ENCODE data around the gene LYPD8. TPM values are rescaled to one million over a fixed set of nuclear protein-coding genes. Genes with fewer than 3 reads are reported as not detected.

The LYPD8 gene
- total RNA-seq, 1 experiment from 2014 or later = 0.74 TPM

DNA sequence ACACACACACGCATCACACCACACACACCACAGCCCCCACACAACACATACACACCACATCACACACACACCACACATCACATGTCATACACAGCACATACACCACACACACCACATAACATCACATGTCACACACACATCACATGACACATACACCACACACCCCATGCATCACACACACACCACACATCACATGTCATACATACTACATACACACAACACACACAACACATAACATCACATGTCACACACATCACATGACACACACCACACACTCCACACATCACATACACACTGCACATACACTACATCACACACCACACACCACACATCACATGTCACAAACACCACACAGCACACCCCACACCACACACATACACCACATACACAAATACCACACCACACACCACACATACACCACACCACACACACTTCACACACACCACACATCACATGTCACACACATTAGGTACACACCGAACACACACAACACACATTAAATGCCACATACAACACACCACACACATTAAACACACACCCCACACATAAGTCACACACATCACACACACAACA lies 1.8 kb downstream of the LYPD8 start:
- DNase-seq = no peak
- Histone ChIP-seq H3K36me3 (ENCODE audit: low read depth) (no peaks in the 10 kb centered on the region), H3K4me1 (replicated peaks; ENCODE audit: insufficient read depth) (no peaks in the 10 kb centered on the region), H3K9me3 (ENCODE audit: insufficient read depth, low read depth) (no peaks in the 10 kb centered on the region), H3K79me2 (ENCODE audit: low read depth) (no peaks in the 10 kb centered on the region), H4K20me1 (ENCODE audit: insufficient read depth) (no peaks in the 10 kb centered on the region), H2AFZ (no peak overlapping the region), H3K9me2 (ENCODE audit: insufficient read depth) (no peaks in the 10 kb centered on the region), H3K4me2 (no peak overlapping the region), H3F3A (ENCODE audit: insufficient read depth, low read depth) (peaks cover 10% of the 10 kb centered on the region; the same call in 1 of the 2 replicates), H3K27me3 (ENCODE audit: insufficient read depth, low read depth) (peaks cover 7% of the 10 kb centered on the region), H3K4me3 (no peak overlapping the region), H3K27ac (no peak overlapping the region)
- no peak for TF ChIP-seq EZH2 (IDR thresholded peaks at IDR 0.05; ENCODE audit: low read depth)
- TF ChIP-seq, protein P1, sequence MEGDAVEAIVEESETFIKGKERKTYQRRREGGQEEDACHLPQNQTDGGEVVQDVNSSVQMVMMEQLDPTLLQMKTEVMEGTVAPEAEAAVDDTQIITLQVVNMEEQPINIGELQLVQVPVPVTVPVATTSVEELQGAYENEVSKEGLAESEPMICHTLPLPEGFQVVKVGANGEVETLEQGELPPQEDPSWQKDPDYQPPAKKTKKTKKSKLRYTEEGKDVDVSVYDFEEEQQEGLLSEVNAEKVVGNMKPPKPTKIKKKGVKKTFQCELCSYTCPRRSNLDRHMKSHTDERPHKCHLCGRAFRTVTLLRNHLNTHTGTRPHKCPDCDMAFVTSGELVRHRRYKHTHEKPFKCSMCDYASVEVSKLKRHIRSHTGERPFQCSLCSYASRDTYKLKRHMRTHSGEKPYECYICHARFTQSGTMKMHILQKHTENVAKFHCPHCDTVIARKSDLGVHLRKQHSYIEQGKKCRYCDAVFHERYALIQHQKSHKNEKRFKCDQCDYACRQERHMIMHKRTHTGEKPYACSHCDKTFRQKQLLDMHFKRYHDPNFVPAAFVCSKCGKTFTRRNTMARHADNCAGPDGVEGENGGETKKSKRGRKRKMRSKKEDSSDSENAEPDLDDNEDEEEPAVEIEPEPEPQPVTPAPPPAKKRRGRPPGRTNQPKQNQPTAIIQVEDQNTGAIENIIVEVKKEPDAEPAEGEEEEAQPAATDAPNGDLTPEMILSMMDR (conservative IDR thresholded peaks at IDR 0.05) = no peak
- intact Hi-C loops (cut with micrococcal nuclease; ENCODE audit: unreplicated experiment) = no loop called here
- ChIA-PET POLR2A (ENCODE audit: unreplicated experiment) (no interaction called here), CTCF (no interaction called here)
- no TSS peak for BruUV-seq (replicated peaks)

DNA sequence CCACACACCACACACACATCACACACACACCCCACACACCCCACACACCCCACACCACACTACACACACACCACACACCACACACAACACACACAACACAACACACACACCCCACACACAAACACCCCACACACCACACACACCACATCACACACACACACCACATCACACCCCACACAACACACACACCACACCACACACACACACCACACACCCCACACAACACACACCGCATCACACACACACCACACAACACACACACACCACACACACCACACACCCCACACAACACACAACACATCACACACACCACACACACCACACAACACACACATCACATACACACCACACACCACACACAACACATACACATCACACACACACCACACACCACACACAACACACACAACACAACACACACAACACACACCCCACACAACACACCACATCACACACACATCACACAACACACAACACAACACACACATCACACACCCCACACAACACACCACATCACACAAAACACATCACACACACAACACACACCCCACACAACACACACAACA lies 2.4 kb downstream of the LYPD8 start:
- intact Hi-C loops (cut with micrococcal nuclease; ENCODE audit: unreplicated experiment) = no loop called here
- H3K9me3 ChIP-seq (ENCODE audit: insufficient read depth, low read depth) = no peaks in the 10 kb centered on the region
- H3K4me3 ChIP-seq = no peak overlapping the region
- POLR2A ChIA-PET (ENCODE audit: unreplicated experiment) = no interaction called here
- peaks cover 10% of the 10 kb centered on the region; the same call in 1 of the 2 replicates for H3F3A ChIP-seq (ENCODE audit: insufficient read depth, low read depth)
- H3K27me3 ChIP-seq (ENCODE audit: insufficient read depth, low read depth) = peaks cover 4% of the 10 kb centered on the region; the same call in 1 of the 2 replicates
- no peak for DNase-seq
- H3K9me2 ChIP-seq (ENCODE audit: insufficient read depth) = no peaks in the 10 kb centered on the region
- no peak for TF ChIP-seq EZH2 (IDR thresholded peaks at IDR 0.05; ENCODE audit: low read depth)
- TF ChIP-seq, protein P1 (conservative IDR thresholded peaks at IDR 0.05) = no peak
- CTCF ChIA-PET = no interaction called here
- no peaks in the 10 kb centered on the region for H3K36me3 ChIP-seq (ENCODE audit: low read depth)
- no peaks in the 10 kb centered on the region for H4K20me1 ChIP-seq (ENCODE audit: insufficient read depth)
- BruUV-seq (replicated peaks) = no TSS peak
- H2AFZ ChIP-seq = no peak overlapping the region
- no peaks in the 10 kb centered on the region for H3K79me2 ChIP-seq (ENCODE audit: low read depth)
- no peak overlapping the region for H3K27ac ChIP-seq
- H3K4me1 ChIP-seq (replicated peaks; ENCODE audit: insufficient read depth) = no peaks in the 10 kb centered on the region
- H3K4me2 ChIP-seq = no peak overlapping the region

DNA sequence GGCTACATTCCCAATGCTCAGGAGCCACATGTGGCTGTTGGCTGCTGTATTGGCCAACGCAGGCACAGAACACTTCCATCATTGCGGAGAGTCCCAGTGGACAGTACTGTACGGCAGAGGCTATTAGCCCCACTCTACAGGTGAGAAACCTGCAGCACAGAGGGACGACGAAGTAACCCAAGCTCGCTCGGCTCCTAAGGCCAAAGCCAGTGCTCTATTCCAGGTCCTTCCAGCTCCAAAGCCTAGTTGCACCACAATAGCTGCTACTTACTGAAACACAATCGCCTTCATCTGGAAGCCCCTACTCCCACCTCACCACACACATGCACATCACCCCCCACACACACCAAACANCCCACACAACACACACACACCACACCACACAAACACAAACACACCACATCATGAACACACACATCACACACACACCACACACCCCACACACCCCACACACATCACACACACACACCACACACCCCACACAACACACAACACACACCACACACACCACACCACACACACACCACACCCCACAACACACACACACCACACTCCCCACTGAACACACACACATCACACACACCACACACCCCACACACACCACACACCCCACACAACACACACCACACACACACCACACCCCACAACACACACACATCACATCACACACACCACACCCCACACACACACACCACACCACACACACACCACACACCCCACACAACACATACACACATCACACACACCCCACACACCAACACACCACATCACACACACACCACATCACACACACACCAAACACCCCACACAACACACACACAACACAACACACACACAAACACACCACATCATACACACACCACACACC lies 3.2 kb downstream of the LYPD8 start:
- BruUV-seq (replicated peaks) = no TSS peak
- CTCF ChIA-PET = no interaction called here

More for the DNA sequence above, 3.2 kb downstream of the LYPD8 start:
- Histone ChIP-seq H3K9me3 (ENCODE audit: insufficient read depth, low read depth) (no peaks in the 10 kb centered on the region), H3K4me1 (replicated peaks; ENCODE audit: insufficient read depth) (no peaks in the 10 kb centered on the region), H2AFZ (no peak overlapping the region), H3K79me2 (ENCODE audit: low read depth) (no peaks in the 10 kb centered on the region), H3K4me2 (no peak overlapping the region), H3K4me3 (no peak overlapping the region), H3K9me2 (ENCODE audit: insufficient read depth) (no peaks in the 10 kb centered on the region), H4K20me1 (ENCODE audit: insufficient read depth) (no peaks in the 10 kb centered on the region), H3K27me3 (ENCODE audit: insufficient read depth, low read depth) (no peaks in the 10 kb centered on the region), H3K36me3 (ENCODE audit: low read depth) (no peaks in the 10 kb centered on the region), H3F3A (ENCODE audit: insufficient read depth, low read depth) (peaks cover 10% of the 10 kb centered on the region; the same call in 1 of the 2 replicates), H3K27ac (no peak overlapping the region)
- TF ChIP-seq, protein P1 (conservative IDR thresholded peaks at IDR 0.05) = no peak
- TF ChIP-seq EZH2 (IDR thresholded peaks at IDR 0.05; ENCODE audit: low read depth) = no peak
- POLR2A ChIA-PET (ENCODE audit: unreplicated experiment) = no interaction called here
- intact Hi-C loops (cut with micrococcal nuclease; ENCODE audit: unreplicated experiment) = no loop called here
- DNase-seq = no peak

All from PC-9 (cell line).